Ecto neural progenitor cell (in vitro differentiated cells): ENCODE data around the gene S1PR4.

Experiments
- DNase-seq: peaks from one replicate; pipeline ENCODE4 v3.0.0-alpha.2; 2018; ENCODE audit warnings: low spot score

The S1PR4 gene

GRCh38 chr19:3178377-3178972 lies at the start of gene S1PR4:
Gene S1PR4 (plus strand): TSS chr19:3178769. CDS start chr19:3178793, 24 bp downstream.
- DNase-seq, result no peak

- no peak for DNase-seq
Measured at GRCh38 chr19:3129112-3129511, 49.5 kb upstream of the S1PR4 start.

GRCh38 chr19:3131168-3131567 lies 47.4 kb upstream of the S1PR4 start:
- no peak for DNase-seq

- no peak for DNase-seq
Measured at GRCh38 chr19:3132971-3133792, 45.4 kb upstream of the S1PR4 start.

- DNase-seq, result no peak
Measured at GRCh38 chr19:3133793-3134116, 44.8 kb upstream of the S1PR4 start.

GRCh38 chr19:3135961-3136683 lies 42.4 kb upstream of the S1PR4 start, which contains the start of gene GNA15:
Gene GNA15 (plus strand): TSS chr19:3136033. CDS start chr19:3136451, 418 bp downstream.
- peak; percentile 45 for DNase-seq

- DNase-seq, result peak; percentile 32
Measured at GRCh38 chr19:3136684-3137055, 41.9 kb upstream of the S1PR4 start.

- no peak for DNase-seq
Measured at GRCh38 chr19:3137119-3137518, 41.5 kb upstream of the S1PR4 start.

GRCh38 chr19:3138268-3138667 lies 40.3 kb upstream of the S1PR4 start:
- no peak for DNase-seq

- DNase-seq, result no peak
Measured at GRCh38 chr19:3140667-3141038, 37.9 kb upstream of the S1PR4 start.

GRCh38 chr19:3142292-3142670 lies 36.3 kb upstream of the S1PR4 start:
- DNase-seq, result no peak

- no peak for DNase-seq
Measured at GRCh38 chr19:3142781-3143337, 35.7 kb upstream of the S1PR4 start.

GRCh38 chr19:3145909-3146676 lies 32.5 kb upstream of the S1PR4 start:
- DNase-seq, result no peak

- no peak for DNase-seq
Measured at GRCh38 chr19:3146677-3147100, 31.9 kb upstream of the S1PR4 start.

- no peak for DNase-seq
Measured at GRCh38 chr19:3148503-3148902, 30.1 kb upstream of the S1PR4 start.

- no peak for DNase-seq
Measured at GRCh38 chr19:3149089-3149488, 29.5 kb upstream of the S1PR4 start.

- DNase-seq, result no peak
Measured at GRCh38 chr19:3149526-3150505, 28.8 kb upstream of the S1PR4 start.

- DNase-seq, result no peak
Measured at GRCh38 chr19:3150739-3151329, 27.7 kb upstream of the S1PR4 start.

GRCh38 chr19:3151563-3152418 lies 26.8 kb upstream of the S1PR4 start:
- no peak for DNase-seq

GRCh38 chr19:3152419-3152780 lies 26.2 kb upstream of the S1PR4 start:
- DNase-seq, result no peak
